DOHH2 (cell line): ENCODE measurements around the gene COL23A1.

ENCODE experiments used
- CTCF ChIP-seq: fragments of 200-600 bp; sonication (generic); IDR thresholded peaks from one replicate; pipeline ENCODE4 v1.5.1; 2014; ENCODE audit warnings: antibody characterized with exemption, mild to moderate bottlenecking, low read depth, low read length; ENCODE audit not compliant: poor library complexity, severe bottlenecking
- EZH2phosphoT487 ChIP-seq: fragments of 200-600 bp; sonication (generic); IDR thresholded peaks from 2 replicates; pipeline ENCODE4 v1.6.1; 2017; ENCODE audit warnings: borderline replicate concordance, mild to moderate bottlenecking, antibody characterized with exemption, low read length, moderate library complexity, mixed read lengths

DNA sequence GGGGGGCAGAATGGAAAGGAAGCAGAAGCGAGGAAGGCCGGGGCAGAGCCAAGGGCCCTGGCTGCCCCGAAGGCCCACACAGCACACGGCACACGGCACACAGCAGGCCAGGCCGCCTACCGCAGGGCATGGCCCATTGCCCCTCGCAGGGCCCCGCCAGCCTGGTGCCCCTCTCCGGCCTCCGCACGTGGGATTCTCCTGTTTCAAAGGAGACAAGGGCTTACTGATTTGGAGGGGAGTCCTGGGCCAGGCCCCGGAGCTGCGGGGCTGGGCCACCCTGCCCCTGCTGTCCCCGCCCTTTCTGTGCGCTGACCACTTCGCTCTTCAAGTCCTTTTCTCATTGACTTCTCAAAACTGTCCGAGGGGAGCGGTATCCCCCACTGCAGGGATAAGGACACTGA is 349.9 kb downstream of the COL23A1 start:
- TF ChIP-seq CTCF, result no peak
- no peak for TF ChIP-seq EZH2phosphoT487
